ENCODE results near the gene MICAL3. TPM values are rescaled to one million over a fixed set of nuclear protein-coding genes. Genes with fewer than 3 reads are reported as not detected.

Gene MICAL3
- total RNA-seq, 4 donors from 2014 or later: 23.9 to 49.2 (median 34.5) TPM

DNA sequence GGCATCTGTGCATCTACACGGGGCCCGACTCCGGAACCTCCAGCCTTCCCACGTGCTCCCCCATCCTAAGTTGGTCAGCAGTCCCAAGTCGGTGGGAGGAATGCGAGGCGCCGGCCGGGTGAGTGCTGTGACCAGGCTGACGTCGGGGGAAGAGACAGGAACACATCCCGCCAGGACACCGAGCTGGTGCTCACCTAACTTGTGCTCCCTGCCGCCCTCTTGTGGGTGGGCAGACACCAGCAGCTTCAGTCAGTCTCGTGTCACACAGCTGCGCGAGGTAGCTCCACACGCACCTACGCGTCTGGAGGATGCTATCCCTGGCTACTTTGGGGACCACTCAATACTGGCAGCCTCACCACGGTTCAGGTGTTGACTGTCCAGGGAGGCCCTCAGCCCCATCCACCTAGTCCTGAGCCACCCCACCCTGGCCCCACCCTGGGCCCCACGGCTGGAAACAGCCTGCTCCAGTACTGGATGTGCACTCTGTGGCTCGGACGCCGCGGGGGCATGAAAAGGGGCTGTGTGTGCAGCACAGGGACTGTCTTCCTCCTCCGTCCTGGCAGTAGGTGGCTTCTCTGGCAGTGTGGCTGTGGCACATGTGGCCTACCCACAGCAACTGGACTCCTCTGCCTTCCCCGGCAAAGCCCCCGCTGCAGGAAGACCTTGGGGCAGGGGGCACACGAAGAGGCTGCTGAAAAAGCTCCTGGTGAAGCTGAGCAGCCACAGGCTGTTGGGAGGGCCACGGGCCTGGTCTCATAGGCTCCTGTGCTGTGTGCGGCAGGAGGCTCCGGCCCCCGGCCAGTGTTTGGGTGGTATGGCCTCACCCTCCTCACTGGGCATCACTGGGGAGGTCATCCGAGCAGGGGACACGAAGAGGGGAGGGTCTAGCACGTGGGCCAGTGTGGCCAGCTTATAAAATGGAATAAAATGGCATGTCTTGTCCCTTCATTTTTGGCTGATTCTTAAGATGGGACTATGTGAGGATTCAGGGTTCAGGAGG is 238.9 kb downstream of the MICAL3 start:
- TF ChIP-seq, protein P1, sequence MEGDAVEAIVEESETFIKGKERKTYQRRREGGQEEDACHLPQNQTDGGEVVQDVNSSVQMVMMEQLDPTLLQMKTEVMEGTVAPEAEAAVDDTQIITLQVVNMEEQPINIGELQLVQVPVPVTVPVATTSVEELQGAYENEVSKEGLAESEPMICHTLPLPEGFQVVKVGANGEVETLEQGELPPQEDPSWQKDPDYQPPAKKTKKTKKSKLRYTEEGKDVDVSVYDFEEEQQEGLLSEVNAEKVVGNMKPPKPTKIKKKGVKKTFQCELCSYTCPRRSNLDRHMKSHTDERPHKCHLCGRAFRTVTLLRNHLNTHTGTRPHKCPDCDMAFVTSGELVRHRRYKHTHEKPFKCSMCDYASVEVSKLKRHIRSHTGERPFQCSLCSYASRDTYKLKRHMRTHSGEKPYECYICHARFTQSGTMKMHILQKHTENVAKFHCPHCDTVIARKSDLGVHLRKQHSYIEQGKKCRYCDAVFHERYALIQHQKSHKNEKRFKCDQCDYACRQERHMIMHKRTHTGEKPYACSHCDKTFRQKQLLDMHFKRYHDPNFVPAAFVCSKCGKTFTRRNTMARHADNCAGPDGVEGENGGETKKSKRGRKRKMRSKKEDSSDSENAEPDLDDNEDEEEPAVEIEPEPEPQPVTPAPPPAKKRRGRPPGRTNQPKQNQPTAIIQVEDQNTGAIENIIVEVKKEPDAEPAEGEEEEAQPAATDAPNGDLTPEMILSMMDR (IDR thresholded peaks at IDR 0.05): no peak
- ATAC-seq (ENCODE audit: low FRiP score) (no peak), DNase-seq (ENCODE audit: low spot score) (peak; percentile 47)

DNA sequence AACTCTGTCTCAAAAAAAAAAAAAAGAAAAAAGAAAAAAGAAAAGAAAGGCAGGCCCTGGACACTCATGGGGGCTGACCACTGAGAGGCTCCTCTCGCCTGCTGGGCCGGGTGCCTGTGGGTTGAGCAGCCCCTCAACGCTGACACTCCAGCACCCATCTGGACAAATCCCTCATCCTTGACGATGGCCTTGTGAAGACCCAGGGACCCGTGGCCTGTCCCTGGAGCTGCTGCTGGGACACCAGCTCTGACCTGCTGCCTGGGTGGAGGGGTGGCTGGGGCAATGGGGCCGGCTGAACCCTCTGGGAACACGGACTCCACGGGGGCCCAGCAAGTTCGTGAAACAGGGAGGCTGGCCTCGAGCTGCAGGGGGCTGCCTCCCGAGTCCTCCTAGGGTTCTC is 239.6 kb downstream of the MICAL3 start:
- DNase-seq (ENCODE audit: low spot score) (no peak), ATAC-seq (ENCODE audit: low FRiP score) (no peak)
- TF ChIP-seq, protein P1 (IDR thresholded peaks at IDR 0.05): no peak

DNA sequence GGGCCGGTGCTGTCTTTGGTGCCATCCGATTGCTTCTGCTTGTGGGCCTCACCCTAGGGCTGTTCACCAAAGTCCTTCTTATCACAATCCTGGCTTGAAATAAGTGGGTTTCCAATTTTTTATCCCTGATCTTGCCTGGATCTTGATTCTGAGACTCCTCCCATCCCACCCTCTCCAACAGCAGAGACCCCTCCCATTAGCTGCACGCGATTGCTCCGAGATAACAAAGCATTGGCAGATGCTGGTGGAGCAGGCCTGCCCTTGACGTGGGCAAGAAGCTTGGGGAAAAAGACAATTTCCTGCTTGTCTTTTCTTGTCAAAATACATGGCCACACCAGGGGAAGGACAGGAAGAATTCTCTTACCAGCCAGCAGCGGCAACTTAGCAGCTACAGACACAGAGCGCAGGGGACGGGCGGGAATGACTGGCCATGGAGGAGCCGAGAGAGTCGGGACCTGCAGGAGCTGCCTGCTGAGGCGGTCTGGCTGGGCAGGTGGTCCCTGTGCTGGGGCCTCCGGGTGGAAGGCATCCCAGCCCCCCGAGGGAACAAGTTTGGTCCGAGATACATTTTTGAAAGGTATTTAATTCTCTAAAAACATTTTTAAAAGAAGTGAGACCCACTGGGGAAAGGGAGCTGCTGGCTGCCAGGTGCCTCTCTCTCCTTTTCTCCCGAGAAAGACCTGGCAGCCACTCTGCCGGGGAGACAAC is 240.4 kb downstream of the MICAL3 start:
- TF ChIP-seq, protein P1 (IDR thresholded peaks at IDR 0.05): no peak
- DNase-seq (ENCODE audit: low spot score): no peak
- ATAC-seq (ENCODE audit: low FRiP score): no peak

DNA sequence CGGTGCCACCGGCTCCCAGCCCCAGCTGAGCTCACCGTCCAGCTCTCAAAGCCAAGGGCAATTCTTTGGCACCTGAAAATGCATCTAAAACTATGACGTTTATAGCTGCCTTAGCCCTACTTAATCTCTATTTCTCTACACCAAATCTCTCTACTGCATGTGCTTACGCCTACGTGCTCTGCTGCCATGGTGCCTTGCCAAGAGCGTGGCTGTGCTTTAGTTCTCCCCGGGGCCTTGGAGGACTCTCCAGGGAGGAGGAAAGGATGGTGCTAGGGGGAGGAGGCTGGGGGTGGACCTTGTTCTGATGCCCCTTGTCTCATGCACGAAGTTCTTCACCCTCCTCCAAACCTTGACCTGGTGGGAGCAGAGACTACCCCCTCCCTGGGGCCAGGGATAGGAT is 241.0 kb downstream of the MICAL3 start:
- no peak for DNase-seq (ENCODE audit: low spot score)
- TF ChIP-seq, protein P1 (IDR thresholded peaks at IDR 0.05): no peak
- ATAC-seq (ENCODE audit: low FRiP score): no peak

DNA sequence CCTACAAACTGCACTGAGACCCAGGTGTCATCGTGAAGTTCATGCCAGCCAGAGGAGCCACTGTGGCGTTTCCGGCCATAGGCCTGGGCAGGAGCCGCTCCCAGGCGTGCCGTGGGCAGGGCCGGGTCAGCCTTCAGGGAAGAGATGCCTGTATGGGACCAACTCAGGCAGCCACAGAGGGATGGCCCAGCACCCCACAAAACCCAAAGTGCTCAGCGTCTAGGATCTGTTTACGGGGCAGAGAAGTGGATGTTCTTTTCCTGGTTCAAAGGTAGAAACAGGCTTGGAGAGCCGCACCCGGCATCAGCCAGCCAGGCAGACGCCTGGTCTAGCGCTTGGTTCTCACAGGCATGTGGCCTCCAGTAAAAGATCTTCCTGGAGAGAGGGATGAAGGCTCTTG is 241.7 kb downstream of the MICAL3 start:
- DNase-seq (ENCODE audit: low spot score): no peak
- no peak for ATAC-seq (ENCODE audit: low FRiP score)
- TF ChIP-seq, protein P1 (IDR thresholded peaks at IDR 0.05): no peak

DNA sequence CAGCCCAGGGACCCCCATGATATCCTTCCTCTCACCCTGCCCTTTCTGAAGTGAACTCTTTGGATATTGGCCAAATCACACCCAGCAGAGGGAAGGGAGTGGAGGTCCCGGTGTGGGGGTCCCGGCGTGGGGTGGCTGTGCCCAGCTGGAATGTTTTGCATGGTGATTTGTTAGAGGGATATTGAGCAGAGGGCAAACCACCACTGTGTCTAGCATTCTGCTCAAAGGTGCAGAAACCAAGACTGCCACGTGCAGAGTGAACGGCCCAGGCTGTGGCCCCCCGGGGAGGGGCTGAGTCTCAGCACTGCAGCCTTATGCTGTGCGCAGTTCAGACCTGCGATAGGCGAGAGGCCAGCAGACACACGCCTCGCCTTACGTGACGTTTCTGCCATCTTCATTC is 242.2 kb downstream of the MICAL3 start:
- TF ChIP-seq, protein P1 (IDR thresholded peaks at IDR 0.05): no peak
- no peak for ATAC-seq (ENCODE audit: low FRiP score)
- DNase-seq (ENCODE audit: low spot score): no peak
